OCI-LY3 (cell line): ENCODE data around the gene CDHR5.

Source experiments
- H2AFZ ChIP-seq: fragments of 200-600, 300-600 bp; shearing (Covaris generic); 2 replicates; pipeline ENCODE4 v1.6.0; 2014; ENCODE audit warnings: antibody characterized with exemption, low read depth, low read length
- H3K27ac ChIP-seq: fragments of 200-600, 300-600 bp; sonication (generic); 2 replicates; pipeline ENCODE4 v1.5.1; 2014; ENCODE audit warnings: mild to moderate bottlenecking, low read length, moderate library complexity, mixed read lengths
- H3K27me3 ChIP-seq: fragments of 200-600, 300-600 bp; sonication (generic); 2 replicates; pipeline ENCODE4 v1.6.1; 2014; ENCODE audit warnings: low read depth, low read length, mixed read lengths
- H3K36me3 ChIP-seq: fragments of 200-600, 300-600 bp; sonication (generic); replicated peaks from 2 replicates; pipeline ENCODE3; 2014; ENCODE audit warnings: low read depth, low read length, mixed read lengths
- H3K4me1 ChIP-seq: fragments of 300-600, 200-600 bp; sonication (generic); 2 replicates; pipeline ENCODE4 v1.6.1; 2014; ENCODE audit warnings: low read length, mixed read lengths
- H3K4me2 ChIP-seq: fragments of 200-600, 300-600 bp; sonication (generic); 2 replicates; pipeline ENCODE4 v1.6.1; 2014; ENCODE audit warnings: low read length, mixed read lengths
- H3K4me3 ChIP-seq: fragments of 300-600, 200-600 bp; sonication (generic); 2 replicates; pipeline ENCODE4 v1.5.1; 2014; ENCODE audit warnings: antibody characterized with exemption, mild to moderate bottlenecking, low read length, moderate library complexity
- H3K79me2 ChIP-seq: fragments of 300-600, 200-600 bp; shearing (Covaris generic); 2 replicates; pipeline ENCODE4 v1.6.1; 2014; ENCODE audit warnings: mild to moderate bottlenecking, low read length, mixed read lengths
- H3K9ac ChIP-seq: fragments of 300-600, 200-600 bp; shearing (Covaris generic); 2 replicates; pipeline ENCODE4 v1.6.0; 2014; ENCODE audit warnings: mild to moderate bottlenecking, low read length, moderate library complexity
- H3K9me3 ChIP-seq: fragments of 200-600, 300-600 bp; shearing (Covaris generic); 2 replicates; pipeline ENCODE4 v1.6.1; 2014; ENCODE audit warnings: low read length, mixed read lengths; ENCODE audit not compliant: insufficient read depth
- H4K20me1 ChIP-seq: fragments of 200-600, 300-600 bp; sonication (generic); 2 replicates; pipeline ENCODE4 v1.6.1; 2016; ENCODE audit warnings: low read length, mixed read lengths; ENCODE audit not compliant: insufficient read depth
- EZH2phosphoT487 ChIP-seq: fragments of 200-600 bp; shearing (Covaris generic); IDR thresholded peaks from 2 replicates; pipeline ENCODE4 v1.6.1; 2018; ENCODE audit warnings: antibody characterized with exemption, mixed run types, low read depth
- TF ChIP-seq, protein P1 (sequence below): fragments of 200-600, 300-600 bp; sonication (generic); IDR thresholded peaks from 2 replicates; pipeline ENCODE4 v1.5.1; 2014; ENCODE audit warnings: antibody characterized with exemption, low read length, low read depth

CDHR5 gene

DNA sequence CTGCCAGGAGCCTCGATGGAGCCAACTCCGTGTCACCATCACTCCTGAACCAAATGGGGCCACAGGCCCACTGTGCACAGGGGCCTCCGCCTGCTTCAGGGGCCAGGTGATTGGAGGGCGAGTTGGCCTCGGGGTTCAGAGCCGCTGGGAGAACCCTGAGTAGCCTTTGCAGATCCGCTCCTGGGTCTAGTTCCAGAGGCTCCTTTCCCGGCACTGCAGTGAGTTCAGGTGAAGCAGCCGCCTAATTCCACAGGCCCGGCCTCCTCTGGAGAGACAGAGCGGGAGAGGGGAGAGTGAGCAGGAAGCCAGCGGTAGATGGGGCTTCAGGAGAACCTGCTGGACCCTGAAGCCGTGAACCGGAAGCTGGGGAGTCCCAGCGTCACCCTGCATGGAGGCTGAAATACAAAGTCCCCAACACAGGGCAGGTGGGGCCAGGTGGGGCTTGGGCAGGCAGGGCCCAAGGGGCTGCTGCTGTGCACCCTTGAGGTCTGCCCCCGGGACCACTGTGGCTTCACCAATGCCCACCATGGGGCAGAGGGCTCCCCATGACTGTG is 34.9 kb upstream of the CDHR5 start:
- Histone ChIP-seq H4K20me1 (no peaks in the 10 kb centered on the region; the same call in 1 of the 2 replicates), H3K27me3 (no peaks in the 10 kb centered on the region), H2AFZ (no peak overlapping the region), H3K4me3 (no peak overlapping the region), H3K27ac (no peak overlapping the region), H3K79me2 (no peaks in the 10 kb centered on the region; the same call in 1 of the 2 replicates), H3K4me2 (no peak overlapping the region), H3K9ac (no peak overlapping the region), H3K9me3 (no peaks in the 10 kb centered on the region), H3K36me3 (peaks cover 11% of the 10 kb centered on the region), H3K4me1 (no peaks in the 10 kb centered on the region)
- TF ChIP-seq, protein P1, sequence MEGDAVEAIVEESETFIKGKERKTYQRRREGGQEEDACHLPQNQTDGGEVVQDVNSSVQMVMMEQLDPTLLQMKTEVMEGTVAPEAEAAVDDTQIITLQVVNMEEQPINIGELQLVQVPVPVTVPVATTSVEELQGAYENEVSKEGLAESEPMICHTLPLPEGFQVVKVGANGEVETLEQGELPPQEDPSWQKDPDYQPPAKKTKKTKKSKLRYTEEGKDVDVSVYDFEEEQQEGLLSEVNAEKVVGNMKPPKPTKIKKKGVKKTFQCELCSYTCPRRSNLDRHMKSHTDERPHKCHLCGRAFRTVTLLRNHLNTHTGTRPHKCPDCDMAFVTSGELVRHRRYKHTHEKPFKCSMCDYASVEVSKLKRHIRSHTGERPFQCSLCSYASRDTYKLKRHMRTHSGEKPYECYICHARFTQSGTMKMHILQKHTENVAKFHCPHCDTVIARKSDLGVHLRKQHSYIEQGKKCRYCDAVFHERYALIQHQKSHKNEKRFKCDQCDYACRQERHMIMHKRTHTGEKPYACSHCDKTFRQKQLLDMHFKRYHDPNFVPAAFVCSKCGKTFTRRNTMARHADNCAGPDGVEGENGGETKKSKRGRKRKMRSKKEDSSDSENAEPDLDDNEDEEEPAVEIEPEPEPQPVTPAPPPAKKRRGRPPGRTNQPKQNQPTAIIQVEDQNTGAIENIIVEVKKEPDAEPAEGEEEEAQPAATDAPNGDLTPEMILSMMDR: no peak
- TF ChIP-seq EZH2phosphoT487: no peak

- Histone ChIP-seq H3K36me3 (peaks cover 11% of the 10 kb centered on the region), H3K27me3 (no peaks in the 10 kb centered on the region)
- no peak for TF ChIP-seq EZH2phosphoT487
- TF ChIP-seq, protein P1: no peak
Measured at GRCh38 chr11:657691-658126, 33.0 kb upstream of the CDHR5 start.

GRCh38 chr11:656866-657265 is 32.1 kb upstream of the CDHR5 start:
- no peaks in the 10 kb centered on the region for H3K4me1 ChIP-seq
- no peaks in the 10 kb centered on the region for H3K9me3 ChIP-seq
- H3K9ac ChIP-seq: no peak overlapping the region
- no peak overlapping the region for H2AFZ ChIP-seq
- H3K79me2 ChIP-seq: no peaks in the 10 kb centered on the region
- H3K27me3 ChIP-seq: no peaks in the 10 kb centered on the region
- no peak overlapping the region for H3K27ac ChIP-seq
- peaks cover 8% of the 10 kb centered on the region for H3K36me3 ChIP-seq
- H3K4me3 ChIP-seq: no peak overlapping the region
- TF ChIP-seq, protein P1: no peak
- no peak for TF ChIP-seq EZH2phosphoT487
- H4K20me1 ChIP-seq: no peaks in the 10 kb centered on the region; the same call in 1 of the 2 replicates
- no peak overlapping the region for H3K4me2 ChIP-seq

More at GRCh38 chr11:657691-658126, 33.0 kb upstream of the CDHR5 start:
- no peaks in the 10 kb centered on the region; the same call in 1 of the 2 replicates for H4K20me1 ChIP-seq
- no peak overlapping the region for H3K9ac ChIP-seq
- H3K27ac ChIP-seq: no peak overlapping the region
- H3K79me2 ChIP-seq: no peaks in the 10 kb centered on the region
- no peak overlapping the region for H2AFZ ChIP-seq
- no peak overlapping the region for H3K4me3 ChIP-seq
- H3K4me2 ChIP-seq: no peak overlapping the region
- H3K4me1 ChIP-seq: no peaks in the 10 kb centered on the region
- H3K9me3 ChIP-seq: no peaks in the 10 kb centered on the region

GRCh38 chr11:656426-656825 is 31.7 kb upstream of the CDHR5 start:
- Histone ChIP-seq H3K4me2 (no peak overlapping the region), H2AFZ (no peak overlapping the region), H3K27ac (no peak overlapping the region), H3K79me2 (no peaks in the 10 kb centered on the region), H3K9me3 (no peaks in the 10 kb centered on the region), H3K9ac (no peak overlapping the region), H3K36me3 (peaks cover 8% of the 10 kb centered on the region), H4K20me1 (no peaks in the 10 kb centered on the region; the same call in 1 of the 2 replicates), H3K4me3 (no peak overlapping the region), H3K27me3 (no peaks in the 10 kb centered on the region), H3K4me1 (no peaks in the 10 kb centered on the region)
- TF ChIP-seq, protein P1: no peak
- TF ChIP-seq EZH2phosphoT487: no peak
